Upper lobe of left lung (tissue), 6 donors: ENCODE measurements around the gene CCDC174. TPM values are rescaled to one million over a fixed set of nuclear protein-coding genes. Genes with fewer than 3 reads are reported as not detected.

Source experiments
- ATAC-seq, 2 donors: fragments of 200-7000 bp; cut with Tn5 transposase; one replicate each; pipeline ENCODE4 v1.9.1; 2022; ENCODE audit warnings: mild to moderate bottlenecking in 2 of 2, moderate library complexity in 2 of 2; ENCODE audit not compliant: low FRiP score in 2 of 2
- DNase-seq, 2 donors: peaks; one replicate each; pipeline ENCODE4 v3.0.0-alpha.2; 2019 to 2020
- H3K27ac ChIP-seq, 4 donors: fragments of 200-600 bp; sonication (generic); one replicate each; pipeline ENCODE4 v1.5.1; 2016 to 2019
- H3K27me3 ChIP-seq, 4 donors: fragments of 200-600 bp; sonication (generic); one replicate each; pipeline ENCODE4 v1.5.1; 2017 to 2019
- H3K36me3 ChIP-seq, 4 donors: fragments of 200-600 bp; sonication (generic); one replicate each; pipeline ENCODE4 v1.5.1; 2016 to 2019
- H3K4me1 ChIP-seq, 4 donors: fragments of 200-600 bp; sonication (generic); one replicate each; pipeline ENCODE4 v1.5.1; 2018 to 2019
- H3K4me3 ChIP-seq, 4 donors: fragments of 200-600 bp; sonication (generic); one replicate each; pipeline ENCODE4 v1.5.1; 2017 to 2019; ENCODE audit warnings: mild to moderate bottlenecking in 2 of 4, moderate library complexity in 1 of 4
- H3K9me3 ChIP-seq, 4 donors: fragments of 200-600 bp; sonication (generic); one replicate each; pipeline ENCODE4 v1.5.1; 2018 to 2019
- CTCF ChIP-seq, 6 experiments: fragments of 450-650 bp in 4 of 6; fragments of 200-600 bp in 2 of 6; sonication (generic) in 2 of 6; IDR thresholded peaks; one replicate each; pipeline ENCODE4 v1.5.1; 2016 to 2019; ENCODE audit warnings: antibody characterized with exemption in 6 of 6
- EP300 ChIP-seq, 4 donors: sonication (generic); formaldehyde crosslinking; IDR thresholded peaks; one replicate each; pipeline ENCODE4 v1.5.1; 2017; ENCODE audit warnings: antibody characterized with exemption in 4 of 4, control low read depth in 2 of 4
- POLR2A ChIP-seq, 4 donors: fragments of 450-650 bp; IDR thresholded peaks; one replicate each; pipeline ENCODE4 v1.5.1; 2016 to 2017; ENCODE audit warnings: antibody characterized with exemption in 4 of 4, mild to moderate bottlenecking in 2 of 4
- POLR2AphosphoS5 ChIP-seq, 2 donors: sonication (generic); formaldehyde crosslinking; IDR thresholded peaks; one replicate each; pipeline ENCODE4 v1.5.1; 2017; ENCODE audit warnings: antibody characterized with exemption in 2 of 2
- WGBS, 2 donors: methylation state at CpG; one replicate each; pipeline ENCODE4 v1.1.5; 2017 to 2018; 5-methylcytosine and 5-hydroxymethylcytosine counted together
- total RNA-seq, 6 donors: library from RNA; depleted of rRNA in 4 of 6; stranded (reverse); fragments of >200 nt in 4 of 6; gene quantifications; one replicate each; pipeline versions ENCODE4 v1.1.0 to v1.2.1, GENCODE V29; 2016 to 2021
- donor health status: DM: no; HTN: no; CAD: no; lungs with moderate emphysema.
- donor health status: DM: no; HTN: yes; CAD: no; lungs with severe emphysema.

Gene CCDC174
- total RNA-seq, 6 donors from 2014 or later = 14.1 to 28.3 (median 21.8) TPM

GRCh38 chr3:14718539-14718938, 67.0 kb downstream of the CCDC174 start:
- no peaks in the 10 kb centered on the region for H3K9me3 ChIP-seq
- H3K4me3 ChIP-seq = no peak overlapping the region
- no peak overlapping the region for H3K27ac ChIP-seq
- TF ChIP-seq POLR2AphosphoS5 (IDR thresholded peaks at IDR 0.05) (no peak), CTCF (IDR thresholded peaks at IDR 0.05) (no peak), EP300 (IDR thresholded peaks at IDR 0.05) (no peak), POLR2A (IDR thresholded peaks at IDR 0.05) (no peak)
- no peak for ATAC-seq
- no peak for DNase-seq
- WGBS, 2 donors = 96 to 98% methylated on average over 2 of the region's 2 CpGs
- no peaks in the 10 kb centered on the region for H3K4me1 ChIP-seq
- no peaks in the 10 kb centered on the region for H3K36me3 ChIP-seq
- no peaks in the 10 kb centered on the region for H3K27me3 ChIP-seq

GRCh38 chr3:14719006-14719405, 67.4 kb downstream of the CCDC174 start:
- TF ChIP-seq CTCF (IDR thresholded peaks at IDR 0.05) (no peak), POLR2AphosphoS5 (IDR thresholded peaks at IDR 0.05) (no peak), EP300 (IDR thresholded peaks at IDR 0.05) (no peak), POLR2A (IDR thresholded peaks at IDR 0.05) (no peak)
- Histone ChIP-seq H3K27me3 (no peaks in the 10 kb centered on the region), H3K36me3 (no peaks in the 10 kb centered on the region), H3K27ac (no peak overlapping the region), H3K4me3 (no peak overlapping the region), H3K9me3 (no peaks in the 10 kb centered on the region), H3K4me1 (no peaks in the 10 kb centered on the region)
- DNase-seq (no peak), ATAC-seq (no peak)
- 91 to 95% methylated on average over 2 of the region's 2 CpGs for WGBS, 2 donors

- H3K27me3 ChIP-seq = no peaks in the 10 kb centered on the region
- WGBS, 2 donors = 72 to 83% methylated on average over 7 to 8 of the region's 8 CpGs
- no peak for TF ChIP-seq CTCF (IDR thresholded peaks at IDR 0.05)
- TF ChIP-seq POLR2AphosphoS5 (IDR thresholded peaks at IDR 0.05) = no peak
- no peak for TF ChIP-seq POLR2A (IDR thresholded peaks at IDR 0.05)
- no peak for TF ChIP-seq EP300 (IDR thresholded peaks at IDR 0.05)
These were observed 69.7 kb downstream of the CCDC174 start for GRCh38 chr3:14721126-14721864.

More at GRCh38 chr3:14721126-14721864, 69.7 kb downstream of the CCDC174 start:
- H3K4me3 ChIP-seq = no peak overlapping the region
- H3K36me3 ChIP-seq = no peaks in the 10 kb centered on the region
- peaks cover 0 to 4% (median under 1%) of the 10 kb centered on the region in 4 donors for H3K4me1 ChIP-seq
- H3K9me3 ChIP-seq = no peaks in the 10 kb centered on the region
- no peak overlapping the region for H3K27ac ChIP-seq
- DNase-seq (no peak), ATAC-seq (no peak)

Other genes starting within 250 kb of the CCDC174 start
- 100 to 1,000 TPM in 2 of 6 donors, 10 to 100 TPM in 4; 60.6 to 154 (median 92.8) TPM for gene SLC6A6, start 249.2 kb upstream of the CCDC174 start, total RNA-seq
- 1 to 10 TPM in 1 of 6 donors, under 1 TPM in 5; 0.33 to 1.0 (median 0.59) TPM for gene GRIP2, start 111.4 kb upstream of the CCDC174 start, total RNA-seq
- gene C3orf20, start 23.4 kb downstream of the CCDC174 start, total RNA-seq = under 1 TPM in 3 of 6 donors, not detected in 3; 0.09 to 0.11 (median 0.10) TPM
- 10 to 100 TPM; 26.8 to 90.4 (median 57.2) TPM for gene FGD5, start 167.2 kb downstream of the CCDC174 start, total RNA-seq